SK-N-SH (cell line): ENCODE data around the gene FKBP11. TPM values are rescaled to one million over a fixed set of nuclear protein-coding genes. Genes with fewer than 3 reads are reported as not detected.

ENCODE experiments used
- CTCF ChIA-PET: fragments of 300-600, 350-600 bp; formaldehyde crosslinking; extraction: SDS; loops from one replicate; lab custom pipeline; 2021; lab: Yijun Ruan, JAX
- POLR2A ChIA-PET: fragments of 350-600 bp; sonication (Branson Sonifier 250); formaldehyde crosslinking; extraction: SDS; loops from one replicate; lab custom pipeline; 2020; ENCODE audit warnings: antibody characterized with exemption, inconsistent platforms; lab: Yijun Ruan, JAX
- DNase-seq: peaks from one replicate; pipeline ENCODE4 v3.0.0; 2012
- H2AFZ ChIP-seq: fragments of 200-600 bp; sonication (generic); 2 replicates; pipeline ENCODE4 v1.8.1; 2016; ENCODE audit warnings: antibody characterized with exemption, mild to moderate bottlenecking, low read depth
- H3F3A ChIP-seq: fragments of 200-600 bp; sonication (generic); replicated peaks from 2 replicates; pipeline ENCODE3; 2016; ENCODE audit warnings: antibody characterized with exemption, mild to moderate bottlenecking; ENCODE audit not compliant: insufficient read depth
- H3K27ac ChIP-seq, 2 experiments: fragments of 200-500 bp in 1 of 2; fragments of 200-600 bp in 1 of 2; sonication (Bioruptor generic) in 1 of 2; sonication (generic), shearing (Covaris generic) in 1 of 2; 2 replicates each; pipeline versions ENCODE4 v1.5.1 to v1.6.1; 2014 to 2016; ENCODE audit warnings: low read depth in 2 of 2, inconsistent platforms in 1 of 2, low read length in 1 of 2, mild to moderate bottlenecking in 1 of 2, mixed read lengths in 1 of 2
- H3K27me3 ChIP-seq: fragments of 200-600 bp; sonication (generic), shearing (Covaris generic); 2 replicates; pipeline ENCODE4 v1.6.1; 2016; ENCODE audit warnings: mixed run types; ENCODE audit not compliant: insufficient read depth
- H3K36me3 ChIP-seq, 2 experiments: fragments of 200-500 bp in 1 of 2; fragments of 200-600 bp in 1 of 2; sonication (Bioruptor generic) in 1 of 2; sonication (generic) in 1 of 2; replicated peaks in 1 of 2; 2 replicates each; pipeline versions ENCODE3 to v1.5.1; 2014 to 2016; ENCODE audit warnings: low read length in 1 of 2, mild to moderate bottlenecking in 1 of 2; ENCODE audit not compliant: insufficient read depth in 2 of 2, control insufficient read depth in 1 of 2
- H3K4me1 ChIP-seq, 2 experiments: fragments of 200-500 bp in 1 of 2; fragments of 200-600 bp in 1 of 2; sonication (Bioruptor generic) in 1 of 2; sonication (generic), shearing (Covaris generic) in 1 of 2; 2 replicates each; pipeline versions ENCODE4 v1.5.1 to v1.6.1; 2014 to 2016; ENCODE audit warnings: low read depth in 1 of 2, low read length in 1 of 2, mixed run types in 1 of 2; ENCODE audit not compliant: insufficient read depth in 2 of 2, control insufficient read depth in 1 of 2
- H3K4me2 ChIP-seq: fragments of 200-600 bp; sonication (generic), shearing (Covaris generic); 2 replicates; pipeline ENCODE4 v1.6.1; 2017; ENCODE audit warnings: mixed run types
- H3K4me3 ChIP-seq, 2 experiments: fragments of 200-500 bp in 1 of 2; fragments of 200-600 bp in 1 of 2; sonication (Bioruptor generic) in 1 of 2; sonication (generic), shearing (Covaris generic) in 1 of 2; 2 replicates each; pipeline versions ENCODE4 v1.5.1 to v1.8.1; 2014 to 2016; ENCODE audit warnings: low read depth in 2 of 2, inconsistent platforms in 1 of 2, low read length in 1 of 2, mild to moderate bottlenecking in 1 of 2, mixed read lengths in 1 of 2, moderate library complexity in 1 of 2
- H3K79me2 ChIP-seq: fragments of 200-600 bp; sonication (generic); 2 replicates; pipeline ENCODE4 v1.8.1; 2017; ENCODE audit warnings: mild to moderate bottlenecking; ENCODE audit not compliant: insufficient read depth
- H3K9ac ChIP-seq: fragments of 200-600 bp; sonication (generic); 2 replicates; pipeline ENCODE4 v1.6.1; 2017; ENCODE audit warnings: mixed run types
- H3K9me2 ChIP-seq: fragments of 200-600 bp; sonication (generic); 2 replicates; pipeline ENCODE4 v1.6.1; 2017; ENCODE audit warnings: mixed run types
- H3K9me3 ChIP-seq: fragments of 200-600 bp; sonication (generic); 2 replicates; pipeline ENCODE4 v1.6.1; 2017; ENCODE audit warnings: mixed run types, mild to moderate bottlenecking, moderate library complexity
- H4K20me1 ChIP-seq: fragments of 200-600 bp; sonication (generic); 2 replicates; pipeline ENCODE4 v1.6.1; 2017; ENCODE audit warnings: mild to moderate bottlenecking, mixed run types; ENCODE audit not compliant: insufficient read depth
- ELF1 ChIP-seq: IDR thresholded peaks from 2 replicates; pipeline ENCODE4 v1.4.0; 2012
- EP300 ChIP-seq, 2 experiments: IDR thresholded peaks; 2 replicates each; pipeline versions ENCODE4 v1.4.0 to v1.6.1; 2012; ENCODE audit warnings: borderline replicate concordance in 1 of 2, low read depth in 1 of 2, low read length in 1 of 2
- FOXJ3 ChIP-seq: sonication (generic); formaldehyde crosslinking; IDR thresholded peaks from 2 replicates; pipeline ENCODE4 v1.5.1; 2020; ENCODE audit warnings: mild to moderate bottlenecking, missing genetic modification reagents
- GABPA ChIP-seq: IDR thresholded peaks from 2 replicates; pipeline ENCODE4 v1.4.0; 2012; ENCODE audit warnings: low read depth, mild to moderate bottlenecking
- GATA2 ChIP-seq: sonication (generic); formaldehyde crosslinking; IDR thresholded peaks from 2 replicates; pipeline ENCODE4 v1.5.0; 2020; ENCODE audit warnings: mild to moderate bottlenecking, missing genetic modification reagents
- JUND ChIP-seq: IDR thresholded peaks from 2 replicates; pipeline ENCODE4 v1.4.0; 2012
- MEF2A ChIP-seq: IDR thresholded peaks from 2 replicates; pipeline ENCODE4 v1.4.0; 2012; ENCODE audit warnings: low read depth, borderline replicate concordance
- NFIC ChIP-seq: IDR thresholded peaks from 2 replicates; pipeline ENCODE4 v1.4.0; 2012; ENCODE audit warnings: borderline replicate concordance
- PBX3 ChIP-seq: IDR thresholded peaks from 2 replicates; pipeline ENCODE4; 2012
- RAD21 ChIP-seq: IDR thresholded peaks from 2 replicates; pipeline ENCODE4 v1.6.1; 2012; ENCODE audit warnings: mild to moderate bottlenecking, low read length
- SIN3A ChIP-seq: IDR thresholded peaks from 2 replicates; pipeline ENCODE4 v1.6.1; 2012; ENCODE audit warnings: low read depth, mild to moderate bottlenecking, low read length, moderate library complexity, borderline replicate concordance
- SMC3 ChIP-seq: IDR thresholded peaks from 2 replicates; pipeline ENCODE4 v1.6.1; 2012; ENCODE audit warnings: low read depth, low read length, improper control_type of control experiment
- TAF1 ChIP-seq: IDR thresholded peaks from 2 replicates; pipeline ENCODE4 v1.6.1; 2012; ENCODE audit warnings: low read depth, mild to moderate bottlenecking, low read length, moderate library complexity, borderline replicate concordance
- TEAD4 ChIP-seq: IDR thresholded peaks from 2 replicates; pipeline ENCODE4 v1.4.0; 2012; ENCODE audit warnings: mild to moderate bottlenecking, borderline replicate concordance; ENCODE audit not compliant: insufficient read depth
- WGBS: methylation state at CpG from one replicate; pipeline ENCODE4 v1.1.6; 2017; ENCODE audit warnings: low lambda C conversion rate; 5-methylcytosine and 5-hydroxymethylcytosine counted together
- polyA plus RNA-seq, 3 experiments: library from polyadenylated mRNA; depleted of rRNA; stranded (reverse); fragments of >200 nt; gene quantifications; 2 replicates each; pipeline ENCODE4 v1.2.3, GENCODE V29; 2012
- TF ChIP-seq, protein P1 (sequence below): IDR thresholded peaks from 2 replicates; pipeline ENCODE4 v1.4.0; 2012; ENCODE audit warnings: low read depth
- TF ChIP-seq, protein P2 (sequence below): IDR thresholded peaks from 2 replicates; pipeline ENCODE4 v1.4.0; 2012; ENCODE audit warnings: low read depth, borderline replicate concordance
- TF ChIP-seq, protein P3 (sequence below): fragments of 150-350 bp; IDR thresholded peaks from 2 replicates; pipeline ENCODE4 v1.6.1; 2017; ENCODE audit warnings: antibody characterized with exemption, low read length, low read depth, borderline replicate concordance
- TF ChIP-seq, protein P4 (sequence below): IDR thresholded peaks from 2 replicates; pipeline ENCODE4 v1.4.0; 2012; ENCODE audit warnings: low read depth, borderline replicate concordance

FKBP11 gene
- polyA plus RNA-seq, 1 of the 3 experiments (the other 2 are of a cell fraction) = 28.5 TPM

DNA sequence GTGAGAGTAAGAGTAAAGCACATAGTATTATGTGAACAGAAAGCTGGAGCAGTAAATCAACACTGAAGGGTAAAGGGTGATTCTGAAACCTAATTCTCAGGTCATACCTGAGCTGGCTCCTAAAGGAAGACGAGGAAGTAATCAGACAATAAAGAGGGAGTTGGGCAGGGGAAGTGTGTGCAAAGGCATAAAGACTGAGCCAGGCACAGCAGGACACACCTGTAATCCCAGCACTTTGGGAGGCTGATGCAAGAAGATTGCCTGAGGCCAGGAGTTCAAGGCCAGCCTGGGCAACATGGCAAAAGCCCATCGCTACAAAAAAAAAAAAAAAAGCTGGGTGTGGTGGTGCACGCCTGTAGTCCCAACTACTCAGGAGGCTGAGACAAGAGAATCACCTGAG, 22.4 kb upstream of the FKBP11 start:
- CTCF ChIA-PET = interaction anchor here (0.7 to 2.6 kb wide), 6 partner anchors 12 to 133 kb away, joined by 3 to 10 read pairs (median 6); partner anchors contain the start of gene WNT1
- no peak overlapping the region for H3K27ac ChIP-seq
- H3K36me3 ChIP-seq = peaks cover 18 to 23% of the 10 kb centered on the region in 2 experiments
- no peak overlapping the region for H3K4me2 ChIP-seq
- H2AFZ ChIP-seq = no peak overlapping the region
- no peak overlapping the region for H3K9ac ChIP-seq
- peaks cover 100% of the 10 kb centered on the region for H3K79me2 ChIP-seq
- no peaks in the 10 kb centered on the region for H3F3A ChIP-seq
- no peaks in the 10 kb centered on the region for H3K27me3 ChIP-seq
- POLR2A ChIA-PET = no interaction called here
- H3K4me3 ChIP-seq = no peak overlapping the region
- WGBS = 97% methylated on average over 3 of the region's 3 CpGs
- no peak for DNase-seq
- no peaks in the 10 kb centered on the region for H3K9me3 ChIP-seq
- TF ChIP-seq GATA2 (CRISPR knock-in tag) (no peak), FOXJ3 (CRISPR knock-in tag) (no peak), SIN3A (no peak), PBX3 (no peak), EP300 (IDR thresholded peaks at IDR 0.05; ENCODE audit: borderline replicate concordance in 1 of 2, low read depth in 1 of 2, low read length in 1 of 2) (no peak), SMC3 (no peak), RAD21 (no peak), TEAD4 (no peak), NFIC (no peak), GABPA (no peak), MEF2A (no peak), JUND (no peak), TAF1 (no peak), ELF1 (no peak)
- TF ChIP-seq, protein P1, sequence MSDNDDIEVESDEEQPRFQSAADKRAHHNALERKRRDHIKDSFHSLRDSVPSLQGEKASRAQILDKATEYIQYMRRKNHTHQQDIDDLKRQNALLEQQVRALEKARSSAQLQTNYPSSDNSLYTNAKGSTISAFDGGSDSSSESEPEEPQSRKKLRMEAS = no peak
- TF ChIP-seq, protein P2, sequence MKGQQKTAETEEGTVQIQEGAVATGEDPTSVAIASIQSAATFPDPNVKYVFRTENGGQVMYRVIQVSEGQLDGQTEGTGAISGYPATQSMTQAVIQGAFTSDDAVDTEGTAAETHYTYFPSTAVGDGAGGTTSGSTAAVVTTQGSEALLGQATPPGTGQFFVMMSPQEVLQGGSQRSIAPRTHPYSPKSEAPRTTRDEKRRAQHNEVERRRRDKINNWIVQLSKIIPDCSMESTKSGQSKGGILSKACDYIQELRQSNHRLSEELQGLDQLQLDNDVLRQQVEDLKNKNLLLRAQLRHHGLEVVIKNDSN = no peak
- TF ChIP-seq, protein P3, sequence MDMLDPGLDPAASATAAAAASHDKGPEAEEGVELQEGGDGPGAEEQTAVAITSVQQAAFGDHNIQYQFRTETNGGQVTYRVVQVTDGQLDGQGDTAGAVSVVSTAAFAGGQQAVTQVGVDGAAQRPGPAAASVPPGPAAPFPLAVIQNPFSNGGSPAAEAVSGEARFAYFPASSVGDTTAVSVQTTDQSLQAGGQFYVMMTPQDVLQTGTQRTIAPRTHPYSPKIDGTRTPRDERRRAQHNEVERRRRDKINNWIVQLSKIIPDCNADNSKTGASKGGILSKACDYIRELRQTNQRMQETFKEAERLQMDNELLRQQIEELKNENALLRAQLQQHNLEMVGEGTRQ = no peak
- TF ChIP-seq, protein P4, sequence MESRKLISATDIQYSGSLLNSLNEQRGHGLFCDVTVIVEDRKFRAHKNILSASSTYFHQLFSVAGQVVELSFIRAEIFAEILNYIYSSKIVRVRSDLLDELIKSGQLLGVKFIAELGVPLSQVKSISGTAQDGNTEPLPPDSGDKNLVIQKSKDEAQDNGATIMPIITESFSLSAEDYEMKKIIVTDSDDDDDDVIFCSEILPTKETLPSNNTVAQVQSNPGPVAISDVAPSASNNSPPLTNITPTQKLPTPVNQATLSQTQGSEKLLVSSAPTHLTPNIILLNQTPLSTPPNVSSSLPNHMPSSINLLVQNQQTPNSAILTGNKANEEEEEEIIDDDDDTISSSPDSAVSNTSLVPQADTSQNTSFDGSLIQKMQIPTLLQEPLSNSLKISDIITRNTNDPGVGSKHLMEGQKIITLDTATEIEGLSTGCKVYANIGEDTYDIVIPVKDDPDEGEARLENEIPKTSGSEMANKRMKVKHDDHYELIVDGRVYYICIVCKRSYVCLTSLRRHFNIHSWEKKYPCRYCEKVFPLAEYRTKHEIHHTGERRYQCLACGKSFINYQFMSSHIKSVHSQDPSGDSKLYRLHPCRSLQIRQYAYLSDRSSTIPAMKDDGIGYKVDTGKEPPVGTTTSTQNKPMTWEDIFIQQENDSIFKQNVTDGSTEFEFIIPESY = no peak
- TF ChIP-seq, all 33 proteins: peak for 0
- Histone ChIP-seq H4K20me1 (peaks cover 93% of the 10 kb centered on the region), H3K4me1 (peaks cover 0 to 2% of the 10 kb centered on the region in 2 experiments; a peak in 1 of 4 replicates), H3K9me2 (no peaks in the 10 kb centered on the region)
